Measurements from ENCODE around the gene NACA2.

- TF ChIP-seq POLR2AphosphoS5 (IDR thresholded peaks at IDR 0.05): no peak
- TF ChIP-seq CTCF (IDR thresholded peaks at IDR 0.05 in 8 of 11, conservative IDR thresholded peaks at IDR 0.05 in 3 of 11): no peak
Observed at GRCh38 chr17:61600621-61601020, 9.6 kb upstream of the NACA2 start.
